ENCODE measurements around the gene SCN2B. TPM values are rescaled to one million over a fixed set of nuclear protein-coding genes. Genes with fewer than 3 reads are reported as not detected.

SCN2B gene
- total and polyA plus RNA-seq, 2 of the 4 experiments (the other 2 are of a cell fraction): under 0.01 to 0.05 TPM

- Histone ChIP-seq H3K23ac (ENCODE audit: low read depth, low read length) (no peak overlapping the region), H3K9me3 (ENCODE audit: control insufficient read depth, insufficient read depth, low read length) (no peaks in the 10 kb centered on the region), H3K4me2 (ENCODE audit: low read depth, low read length) (no peak overlapping the region), H4K91ac (ENCODE audit: insufficient read depth, low read depth, low read length) (no peak overlapping the region), H3K9ac (ENCODE audit: low read depth, low read length) (no peak overlapping the region), H2BK120ac (ENCODE audit: low read depth, low read length) (no peak overlapping the region), H3K9me1 (ENCODE audit: insufficient read depth, low read length) (no peaks in the 10 kb centered on the region), H4K20me1 (ENCODE audit: insufficient read depth, low read length) (no peaks in the 10 kb centered on the region), H3K36me3 (ENCODE audit: control insufficient read depth, insufficient read depth, low read length) (no peaks in the 10 kb centered on the region), H2BK5ac (ENCODE audit: low read depth, low read length, poor library complexity, severe bottlenecking) (no peak overlapping the region), H3K18ac (ENCODE audit: low read depth, low read length) (no peak overlapping the region), H3K27me3 (ENCODE audit: control insufficient read depth, insufficient read depth, low read length) (peaks cover 12% of the 10 kb centered on the region), H2AK5ac (ENCODE audit: low read depth, low read length) (no peak overlapping the region), H2AFZ (replicated peaks; ENCODE audit: low read length, poor library complexity) (no peak overlapping the region), H3K14ac (replicated peaks; ENCODE audit: low read depth, low read length) (no peak overlapping the region), H3K56ac (ENCODE audit: extremely low read depth, insufficient read depth, low read length) (no peak overlapping the region), H3K4me3 (ENCODE audit: insufficient read depth, low read depth, low read length) (no peak overlapping the region), H3K79me1 (ENCODE audit: low read depth in 1 of 2, low read length in 2 of 2) (no peaks in the 10 kb centered on the region), H4K8ac (ENCODE audit: low read depth in 2 of 2, low read length in 2 of 2) (no peak overlapping the region), H2BK15ac (ENCODE audit: low read depth, low read length) (no peak overlapping the region), H4K5ac (ENCODE audit: low read depth, low read length) (no peak overlapping the region), H3K4me1 (ENCODE audit: control insufficient read depth, insufficient read depth, low read length) (no peaks in the 10 kb centered on the region), H2BK20ac (ENCODE audit: low read depth, low read length) (no peak overlapping the region), H3K4ac (ENCODE audit: low read depth, low read length) (no peak overlapping the region), H2AK9ac (replicated peaks; ENCODE audit: low read depth, low read length, poor library complexity) (no peak overlapping the region), H3K27ac (ENCODE audit: insufficient read depth, low read length) (no peak overlapping the region)
- dilution Hi-C loops (cut with HindIII; ENCODE audit: low sequenced_read_pairs, unreplicated experiment): no loop called here
- ATAC-seq (ENCODE audit: low read depth) (no peak), DNase-seq (no peak)
- in situ Hi-C loops (cut with MboI; ENCODE audit: low sequenced_read_pairs): no loop called here
- 77% methylated on average over 3 of the region's 5 CpGs; no CpG with 5 or more reads in 1 of the 2 experiments for WGBS, 2 experiments (ENCODE audit: extremely low coverage in 2 of 2, insufficient read length in 1 of 2)
- intact Hi-C loops (cut with micrococcal nuclease): no loop called here
- BruUV-seq (replicated peaks): no TSS peak
- no peak for TF ChIP-seq RFX5 (IDR thresholded peaks at IDR 0.05; ENCODE audit: low read depth, low read length)
- no peak for TF ChIP-seq MXI1 (IDR thresholded peaks at IDR 0.05; ENCODE audit: borderline replicate concordance, low read depth, low read length)
- no peak for TF ChIP-seq MAFK (IDR thresholded peaks at IDR 0.05; ENCODE audit: low read depth, low read length)
- TF ChIP-seq CEBPB (IDR thresholded peaks at IDR 0.05; ENCODE audit: low read depth, low read length): no peak
- TF ChIP-seq FOS (IDR thresholded peaks at IDR 0.05; ENCODE audit: low read depth, low read length): no peak
- no peak for TF ChIP-seq SMC3 (IDR thresholded peaks at IDR 0.05; ENCODE audit: low read depth, low read length)
- TF ChIP-seq USF2 (IDR thresholded peaks at IDR 0.05; ENCODE audit: low read depth, low read length): no peak
- no peak for TF ChIP-seq RCOR1 (IDR thresholded peaks at IDR 0.05; ENCODE audit: insufficient replicate concordance, low read length)
- TF ChIP-seq NFE2L2 (IDR thresholded peaks at IDR 0.05; ENCODE audit: low read depth, low read length): no peak
- TF ChIP-seq POLR2A (IDR thresholded peaks at IDR 0.05; ENCODE audit: low read depth, low read length): no peak
- no peak for TF ChIP-seq BHLHE40 (IDR thresholded peaks at IDR 0.05; ENCODE audit: low read depth, low read length)
- TF ChIP-seq MAZ (IDR thresholded peaks at IDR 0.05; ENCODE audit: borderline replicate concordance, low read depth, low read length): no peak
- no peak for TF ChIP-seq RAD21 (IDR thresholded peaks at IDR 0.05; ENCODE audit: low read length)
- no peak for TF ChIP-seq ELK1 (IDR thresholded peaks at IDR 0.05; ENCODE audit: borderline replicate concordance, low read depth, low read length)
- TF ChIP-seq CHD1 (IDR thresholded peaks at IDR 0.05; ENCODE audit: low read depth, low read length): no peak
- no peak for TF ChIP-seq CTCF (conservative IDR thresholded peaks at IDR 0.05; ENCODE audit: low read depth, low read length)
- POLR2A ChIA-PET (ENCODE audit: unreplicated experiment): no interaction called here
- CTCF ChIA-PET: no interaction called here
Observed at GRCh38 chr11:118135796-118136165, 40.7 kb downstream of the SCN2B start.

All from IMR-90 (cell line).